HG02840 (cell line): ENCODE data around the gene COX6A1.
"Not testable (repeated sequence)": the region's sequence is repeated elsewhere in the genome, so short reads cannot be mapped to it uniquely, and the experiment has no call there.

Experiments used
- ATAC-seq: cut with Tn5 transposase; IDR thresholded peaks from one replicate; pipeline ENCODE4 v1.9.1; 2021; ENCODE audit warnings: mild to moderate bottlenecking, moderate library complexity, moderate number of reproducible peaks; ENCODE audit not compliant: unreplicated experiment, low FRiP score

The COX6A1 gene

GRCh38 chr12:120425797-120426196, 12.1 kb upstream of the COX6A1 start:
- ATAC-seq = no peak

- no peak for ATAC-seq
These were observed 9.2 kb upstream of the COX6A1 start for GRCh38 chr12:120428597-120429229.

- no peak for ATAC-seq
These were observed 8.5 kb upstream of the COX6A1 start for GRCh38 chr12:120429368-120429767.

GRCh38 chr12:120432772-120433525, 5.0 kb upstream of the COX6A1 start:
- ATAC-seq = no peak

- peak; percentile 4 for ATAC-seq
These were observed 734 bp downstream of the COX6A1 start for GRCh38 chr12:120438495-120439198.

GRCh38 chr12:120439646-120440247, 1.8 kb downstream of the COX6A1 start:
- no peak for ATAC-seq

- ATAC-seq = no peak
These were observed 6.8 kb downstream of the COX6A1 start for GRCh38 chr12:120444676-120445075.

- peak; percentile 90 for ATAC-seq
These were observed 8.3 kb downstream of the COX6A1 start, which contains the start of the genes GATC and TRIAP1 for GRCh38 chr12:120445911-120446843. TSS of gene GATC (plus strand) at chr12:120446444. CDS start at chr12:120446481, 37 bp downstream. TSS of gene TRIAP1 (minus strand) at chr12:120446384. CDS start at chr12:120446372, 12 bp downstream.

GRCh38 chr12:120446844-120447178, 8.9 kb downstream of the COX6A1 start:
- not testable (repeated sequence) for ATAC-seq

GRCh38 chr12:120447992-120448391, 10.1 kb downstream of the COX6A1 start:
- ATAC-seq = no peak

- not testable (repeated sequence) for ATAC-seq
These were observed 14.6 kb downstream of the COX6A1 start for GRCh38 chr12:120452524-120452923.

GRCh38 chr12:120453060-120453750, 15.3 kb downstream of the COX6A1 start:
- ATAC-seq = no peak

- ATAC-seq = no peak
These were observed 16.1 kb downstream of the COX6A1 start for GRCh38 chr12:120453977-120454376.

- ATAC-seq = no peak
These were observed 17.4 kb downstream of the COX6A1 start for GRCh38 chr12:120455302-120455701.

GRCh38 chr12:120457133-120457532, 19.2 kb downstream of the COX6A1 start:
- ATAC-seq = no peak

GRCh38 chr12:120460157-120460556, 22.2 kb downstream of the COX6A1 start:
- no peak for ATAC-seq

- ATAC-seq = no peak
These were observed 24.3 kb downstream of the COX6A1 start for GRCh38 chr12:120462099-120462640.

- no peak for ATAC-seq
These were observed 25.8 kb downstream of the COX6A1 start for GRCh38 chr12:120463712-120464111.

GRCh38 chr12:120465756-120466155, 27.8 kb downstream of the COX6A1 start:
- no peak for ATAC-seq
